ENCODE results near the gene PKP1.

GRCh38 chr1:201359873-201360210, 76.5 kb downstream of the PKP1 start:
- no peak for TF ChIP-seq CTCF (IDR thresholded peaks at IDR 0.05 in 2 of 3, conservative IDR thresholded peaks at IDR 0.05 in 1 of 3; ENCODE audit: control insufficient read depth in 2 of 3, extremely low read depth in 1 of 3, insufficient read depth in 1 of 3, low read depth in 3 of 3, low read length in 3 of 3)
- TF ChIP-seq POLR2A (IDR thresholded peaks at IDR 0.05; ENCODE audit: low read depth, low read length), result no peak
- no peak for TF ChIP-seq KDM1A (IDR thresholded peaks at IDR 0.05; ENCODE audit: borderline replicate concordance)
- TF ChIP-seq ATF2 (IDR thresholded peaks at IDR 0.05; ENCODE audit: low read length), result no peak
- no peak for TF ChIP-seq RFX5 (IDR thresholded peaks at IDR 0.05; ENCODE audit: low read depth, low read length)
- no peak for TF ChIP-seq BCLAF1 (IDR thresholded peaks at IDR 0.05)
- no peak for TF ChIP-seq SPI1 (IDR thresholded peaks at IDR 0.05; ENCODE audit: borderline replicate concordance, insufficient read depth, low read depth, low read length)
- no peak for TF ChIP-seq CHD2 (IDR thresholded peaks at IDR 0.05; ENCODE audit: borderline replicate concordance, low read depth, low read length)
- no peak for TF ChIP-seq EP300 (IDR thresholded peaks at IDR 0.05; ENCODE audit: borderline replicate concordance in 1 of 2, control insufficient read depth in 1 of 2, low read depth in 2 of 2, low read length in 2 of 2)
